MCF 10A (cell line): ENCODE results near the gene UHMK1. TPM values are rescaled to one million over a fixed set of nuclear protein-coding genes. Genes with fewer than 3 reads are reported as not detected.
A peak's percentile ranks its signal among the peaks of the same experiment; 100 is the strongest.

ENCODE experiments used
- BruUV-seq: library from RNA; stranded (reverse); fragments of 400-500 nt; replicated peaks from 2 replicates; lab custom pipeline; 2021; lab: Mats Ljungman, UMichigan
- CTCF ChIA-PET: fragments of 300-600 bp; sonication (Branson Sonifier 250); formaldehyde crosslinking; extraction: SDS; loops from one replicate; lab custom pipeline; 2021; ENCODE audit warnings: antibody characterized with exemption, inconsistent platforms; lab: Yijun Ruan, JAX
- POLR2A ChIA-PET: fragments of 300-600, 350-650 bp; sonication (Branson Sonifier 250); formaldehyde crosslinking; extraction: SDS; loops from one replicate; lab custom pipeline; 2020; ENCODE audit warnings: antibody characterized with exemption, inconsistent platforms; lab: Yijun Ruan, JAX
- DNase-seq: peaks from one replicate; pipeline ENCODE4 v3.0.0-alpha.2; 2018; ENCODE audit not compliant: unreplicated experiment
- H3K27ac Mint-ChIP-seq: one replicate; pipeline ENCODE4 v1.8.0; 2022; ENCODE audit warnings: mild to moderate bottlenecking, low read depth, mixed read lengths; ENCODE audit not compliant: unreplicated experiment
- H3K27me3 Mint-ChIP-seq: one replicate; pipeline ENCODE4 v1.8.0; 2022; ENCODE audit warnings: mixed read lengths; ENCODE audit not compliant: insufficient read depth, unreplicated experiment
- H3K36me3 Mint-ChIP-seq: one replicate; pipeline ENCODE4 v1.8.0; 2022; ENCODE audit warnings: mild to moderate bottlenecking, moderate library complexity, mixed read lengths; ENCODE audit not compliant: insufficient read depth, unreplicated experiment
- H3K4me1 Mint-ChIP-seq: one replicate; pipeline ENCODE4 v1.8.0; 2022; ENCODE audit warnings: mixed read lengths; ENCODE audit not compliant: insufficient read depth, unreplicated experiment
- H3K4me3 Mint-ChIP-seq: one replicate; pipeline ENCODE4 v1.8.0; 2022; ENCODE audit warnings: mild to moderate bottlenecking, moderate library complexity, mixed read lengths; ENCODE audit not compliant: unreplicated experiment
- H3K9me3 Mint-ChIP-seq: one replicate; pipeline ENCODE4 v1.8.0; 2022; ENCODE audit warnings: mixed read lengths; ENCODE audit not compliant: unreplicated experiment
- intact Hi-C: fragments of 100-400 bp; cut with micrococcal nuclease; formaldehyde crosslinking; loops from 2 replicates; pipeline ENCODE4 v1.14.1; 2022
- total RNA-seq: library from RNA; stranded (reverse); gene quantifications from 2 replicates; pipeline ENCODE4 v1.2.3, GENCODE V29; 2022
- TF ChIP-seq, protein P1 (sequence below): fragments of 200-600 bp; IDR thresholded peaks from one replicate; pipeline ENCODE4 v1.8.0; 2022; ENCODE audit warnings: antibody characterized with exemption, mild to moderate bottlenecking; ENCODE audit not compliant: unreplicated experiment

UHMK1 gene
- total RNA-seq, 1 experiment from 2014 or later, result 76.9 TPM

DNA sequence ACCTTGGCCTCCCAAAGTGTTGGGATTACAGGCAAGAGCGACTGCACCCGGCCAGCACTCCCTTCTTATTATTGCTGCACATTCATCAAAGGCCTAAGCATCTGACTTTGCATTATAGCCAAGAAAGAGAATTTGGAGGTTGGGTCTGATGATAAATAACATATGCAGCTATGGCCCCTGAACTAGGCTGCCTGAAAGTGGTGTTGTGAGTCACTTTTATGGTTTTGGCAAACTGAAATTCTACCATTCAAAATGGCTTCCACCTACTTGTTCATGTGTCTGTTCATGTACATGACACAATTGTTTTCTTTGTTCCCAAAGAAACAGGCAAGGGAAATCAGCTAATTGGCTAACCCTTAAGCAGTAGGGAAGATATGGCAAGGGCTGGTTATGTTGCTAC, 38.9 kb downstream of the UHMK1 start:
- POLR2A ChIA-PET, result interaction anchor here (0.6 to 5.8 kb wide), 5 partner anchors 8 to 24 kb away, joined by 3 to 40 read pairs (median 17); partner anchors contain the start of gene UAP1
- Mint-ChIP-seq H3K9me3 (no peaks in the 10 kb centered on the region), H3K4me3 (no peak overlapping the region), H3K4me1 (peaks cover 25% of the 10 kb centered on the region), H3K27me3 (no peaks in the 10 kb centered on the region), H3K36me3 (peaks cover 5% of the 10 kb centered on the region), H3K27ac (no peak overlapping the region)
- CTCF ChIA-PET, result interaction anchor here (1.3 to 2.5 kb wide), 3 partner anchors 8 to 77 kb away, joined by 3 to 10 read pairs (median 8); no protein-coding TSS in a partner anchor
- DNase-seq, result peak; percentile 30
- BruUV-seq, result no TSS peak
- TF ChIP-seq, protein P1, sequence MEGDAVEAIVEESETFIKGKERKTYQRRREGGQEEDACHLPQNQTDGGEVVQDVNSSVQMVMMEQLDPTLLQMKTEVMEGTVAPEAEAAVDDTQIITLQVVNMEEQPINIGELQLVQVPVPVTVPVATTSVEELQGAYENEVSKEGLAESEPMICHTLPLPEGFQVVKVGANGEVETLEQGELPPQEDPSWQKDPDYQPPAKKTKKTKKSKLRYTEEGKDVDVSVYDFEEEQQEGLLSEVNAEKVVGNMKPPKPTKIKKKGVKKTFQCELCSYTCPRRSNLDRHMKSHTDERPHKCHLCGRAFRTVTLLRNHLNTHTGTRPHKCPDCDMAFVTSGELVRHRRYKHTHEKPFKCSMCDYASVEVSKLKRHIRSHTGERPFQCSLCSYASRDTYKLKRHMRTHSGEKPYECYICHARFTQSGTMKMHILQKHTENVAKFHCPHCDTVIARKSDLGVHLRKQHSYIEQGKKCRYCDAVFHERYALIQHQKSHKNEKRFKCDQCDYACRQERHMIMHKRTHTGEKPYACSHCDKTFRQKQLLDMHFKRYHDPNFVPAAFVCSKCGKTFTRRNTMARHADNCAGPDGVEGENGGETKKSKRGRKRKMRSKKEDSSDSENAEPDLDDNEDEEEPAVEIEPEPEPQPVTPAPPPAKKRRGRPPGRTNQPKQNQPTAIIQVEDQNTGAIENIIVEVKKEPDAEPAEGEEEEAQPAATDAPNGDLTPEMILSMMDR, result no peak
- intact Hi-C loops, result no loop called here

DNA sequence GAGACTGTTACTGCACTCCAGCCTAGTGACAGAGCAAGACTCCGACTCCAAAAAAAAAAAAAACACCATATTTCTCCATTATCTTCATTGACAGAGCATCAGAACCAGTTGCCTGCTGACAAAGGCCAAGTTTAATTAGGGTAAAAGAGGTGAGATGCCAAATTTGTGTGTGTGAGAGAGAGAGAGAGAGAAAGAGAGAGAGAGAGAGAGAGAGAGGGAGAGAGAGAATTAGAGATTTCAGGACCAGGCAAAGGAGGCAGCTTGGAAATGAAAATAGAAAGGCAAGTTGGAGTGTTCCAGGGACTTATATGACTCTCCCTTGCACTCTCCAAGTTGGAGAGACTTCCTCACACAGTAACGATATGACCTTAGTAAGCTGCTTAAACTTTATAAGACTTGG, 39.6 kb downstream of the UHMK1 start:
- no TSS peak for BruUV-seq
- TF ChIP-seq, protein P1, result no peak
- peak overlapping the region; percentile 6 for H3K27ac Mint-ChIP-seq
- no peaks in the 10 kb centered on the region for H3K36me3 Mint-ChIP-seq
- intact Hi-C loops, result no loop called here
- ChIA-PET POLR2A (interaction anchor here (1.1 to 5.8 kb wide), 9 partner anchors 9 to 39 kb away, joined by 3 to 40 read pairs (median 7); partner anchors contain the start of gene UAP1), CTCF (interaction anchor here (1.3 to 2.5 kb wide), 3 partner anchors 9 to 76 kb away, joined by 3 to 10 read pairs (median 8); no protein-coding TSS in a partner anchor)
- H3K27me3 Mint-ChIP-seq, result no peaks in the 10 kb centered on the region
- no peak for DNase-seq
- no peak overlapping the region for H3K4me3 Mint-ChIP-seq
- peaks cover 32% of the 10 kb centered on the region for H3K4me1 Mint-ChIP-seq
- H3K9me3 Mint-ChIP-seq, result no peaks in the 10 kb centered on the region

DNA sequence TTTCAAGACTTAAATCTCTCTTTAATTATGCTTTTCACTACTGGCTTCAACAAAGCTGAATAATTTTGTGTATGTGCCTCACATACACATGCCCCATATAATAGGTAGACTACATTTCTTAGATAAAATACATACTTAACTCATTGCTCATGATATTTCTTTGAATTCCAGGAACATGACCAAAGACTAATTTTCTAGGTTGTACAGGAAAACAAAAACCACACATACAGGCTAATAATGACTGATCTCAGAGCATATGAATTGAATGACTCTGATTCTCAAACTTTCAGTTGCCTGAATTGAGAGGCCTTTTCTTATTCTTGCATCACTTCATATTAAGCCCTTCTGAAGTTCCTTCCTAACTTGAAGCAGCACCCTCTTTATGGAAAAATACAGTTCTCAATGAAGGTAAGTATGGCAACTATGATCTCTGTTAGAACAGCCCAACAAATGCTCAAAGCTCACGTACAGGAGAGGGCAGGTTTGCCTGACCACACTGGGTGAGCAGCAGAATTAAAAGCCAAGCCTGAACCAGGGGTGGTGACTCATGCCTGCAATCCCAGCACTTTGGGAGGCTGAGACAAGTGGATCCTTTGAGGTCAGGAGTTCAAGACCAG, 41.3 kb downstream of the UHMK1 start:
- peak overlapping the region; percentile 91 for H3K27ac Mint-ChIP-seq
- BruUV-seq, result no TSS peak
- peaks cover 41% of the 10 kb centered on the region for H3K4me1 Mint-ChIP-seq
- ChIA-PET CTCF (interaction anchor here (0.6 to 1.4 kb wide), 5 partner anchors 18 to 1374 kb away, joined by 3 to 4 read pairs (median 3); no protein-coding TSS in a partner anchor), POLR2A (interaction anchor here (0.7 to 5.8 kb wide), 16 partner anchors 8 to 167 kb away, joined by 3 to 40 read pairs (median 3); partner anchors contain the start of gene UAP1)
- no peaks in the 10 kb centered on the region for H3K27me3 Mint-ChIP-seq
- TF ChIP-seq, protein P1, result no peak
- DNase-seq, result peak; percentile 80
- no peaks in the 10 kb centered on the region for H3K9me3 Mint-ChIP-seq
- no peak overlapping the region for H3K4me3 Mint-ChIP-seq
- intact Hi-C loops, result loop anchor here (1.0 to 2.0 kb wide), 2 partner anchors 23 to 66 kb away; no protein-coding TSS in a partner anchor
- H3K36me3 Mint-ChIP-seq, result peaks cover 7% of the 10 kb centered on the region

DNA sequence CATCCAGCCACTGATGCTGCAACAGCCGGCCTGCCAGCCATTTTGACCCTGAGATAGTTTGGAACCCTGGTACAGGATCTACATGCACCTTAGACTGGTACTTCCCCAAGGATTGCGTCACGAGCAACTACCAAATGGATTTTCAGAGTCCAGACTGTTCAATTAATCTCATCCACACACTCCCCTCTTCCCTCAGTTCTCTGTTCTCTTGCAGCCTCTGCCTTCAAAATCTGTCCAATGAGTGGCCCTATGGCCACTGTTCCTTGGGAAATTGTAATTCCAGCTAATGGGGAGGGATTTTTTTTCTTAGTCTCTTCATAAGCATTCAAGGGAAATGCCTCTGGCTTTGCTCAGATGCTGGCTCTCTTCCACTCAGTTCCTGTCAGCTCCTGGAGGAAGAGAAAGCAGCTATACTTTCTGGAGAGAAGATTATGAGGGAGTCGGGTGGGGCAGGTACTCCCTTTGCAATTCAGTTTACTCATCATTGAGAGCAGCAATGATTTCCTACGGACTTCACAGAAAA, 44.1 kb downstream of the UHMK1 start:
- DNase-seq, result peak; percentile 96
- Mint-ChIP-seq H3K36me3 (peaks cover 12% of the 10 kb centered on the region), H3K4me3 (peak overlapping the region; percentile 20), H3K27ac (peak overlapping the region; percentile 73), H3K9me3 (no peaks in the 10 kb centered on the region), H3K27me3 (no peaks in the 10 kb centered on the region), H3K4me1 (peaks cover 41% of the 10 kb centered on the region)
- no TSS peak for BruUV-seq
- intact Hi-C loops, result loop anchor here (1.0 kb wide), 1 partner anchor 20 kb away; the partner anchor contains the start of gene UAP1
- ChIA-PET CTCF (interaction anchor here (0.6 to 0.8 kb wide), 5 partner anchors 10 to 1235 kb away, joined by 3 to 6 read pairs (median 3); no protein-coding TSS in a partner anchor), POLR2A (interaction anchor here (0.7 to 9.5 kb wide), 15 partner anchors 9 to 158 kb away, joined by 3 to 245 read pairs (median 5); partner anchors contain the start of gene UAP1)
- TF ChIP-seq, protein P1, result no peak
